SH-SY5Y (cell line): ENCODE data around the gene CNNM3.

ENCODE experiments used
- GATA2 ChIP-seq: IDR thresholded peaks from 2 replicates; pipeline ENCODE4 v1.6.1; 2011; ENCODE audit warnings: mild to moderate bottlenecking, low read depth, low read length
- GATA3 ChIP-seq: IDR thresholded peaks from 2 replicates; pipeline ENCODE4 v1.6.1; 2011; ENCODE audit warnings: low read depth, mild to moderate bottlenecking, low read length, moderate library complexity

DNA sequence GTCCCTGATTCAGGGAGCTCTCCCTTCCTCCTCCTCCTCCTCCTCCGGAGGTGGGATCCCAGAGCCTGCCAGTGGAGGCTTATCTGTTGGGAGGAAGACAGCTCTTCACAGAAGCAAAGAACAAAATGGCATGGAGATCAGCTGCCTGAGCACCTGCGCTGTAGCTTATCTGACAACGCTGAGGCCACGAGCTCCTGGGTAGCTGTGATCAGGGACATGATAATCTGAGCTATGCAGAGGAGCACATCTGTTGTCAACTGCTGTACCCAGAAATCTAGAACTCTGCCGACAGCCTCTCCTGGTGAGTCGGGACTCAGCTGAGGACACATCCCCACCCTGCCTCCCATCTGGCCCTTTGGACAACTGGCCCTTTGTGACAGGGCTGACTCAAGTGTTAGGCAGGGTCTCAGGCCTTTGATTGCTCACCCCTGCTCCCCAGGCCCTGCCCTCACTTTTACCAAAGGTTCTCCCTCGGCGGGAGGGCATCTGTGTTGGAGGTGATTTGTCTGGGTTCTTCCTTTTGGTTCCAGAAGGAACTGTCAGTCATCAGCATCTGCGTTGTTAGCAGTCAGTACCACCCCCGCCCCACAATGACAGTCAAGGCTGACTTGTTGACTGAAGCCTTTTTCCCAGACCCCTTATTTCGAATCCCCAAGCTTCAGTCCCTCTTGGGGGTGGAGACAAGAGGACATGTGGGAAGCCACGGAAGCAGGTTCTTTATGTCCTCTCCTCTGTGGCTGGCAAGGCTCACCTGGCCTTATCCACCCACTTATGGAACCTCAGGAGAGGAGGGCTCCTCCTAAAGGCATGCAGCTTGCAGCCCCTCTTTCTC lies 5.9 kb upstream of the CNNM3 start:
- TF ChIP-seq GATA2 = peak; percentile 46; the same call in 1 of the 2 replicates
- TF ChIP-seq GATA3 = no peak
